Rectal smooth muscle tissue (tissue), 1 donor: ENCODE results near the gene CDC14B.
"Not testable (repeated sequence)": the region's sequence is repeated elsewhere in the genome, so short reads cannot be mapped to it uniquely, and the experiment has no call there.

Source experiments
- H3K27ac ChIP-seq: one replicate; pipeline ENCODE4 v1.7.0; 2013; ENCODE audit warnings: low read depth, low read length, inconsistent platforms
- H3K27me3 ChIP-seq: one replicate; pipeline ENCODE4 v1.7.0; 2013; ENCODE audit warnings: low read length; ENCODE audit not compliant: control insufficient read depth, insufficient read depth
- H3K36me3 ChIP-seq: one replicate; pipeline ENCODE4 v1.7.0; 2013; ENCODE audit warnings: low read length; ENCODE audit not compliant: control insufficient read depth, insufficient read depth
- H3K4me1 ChIP-seq: one replicate; pipeline ENCODE4 v1.7.0; 2013; ENCODE audit warnings: low read length; ENCODE audit not compliant: control insufficient read depth, insufficient read depth
- H3K4me3 ChIP-seq: one replicate; pipeline ENCODE4 v1.7.0; 2013; ENCODE audit warnings: low read length
- H3K9ac ChIP-seq: one replicate; pipeline ENCODE4 v1.7.0; 2013; ENCODE audit warnings: low read length

The CDC14B gene

DNA sequence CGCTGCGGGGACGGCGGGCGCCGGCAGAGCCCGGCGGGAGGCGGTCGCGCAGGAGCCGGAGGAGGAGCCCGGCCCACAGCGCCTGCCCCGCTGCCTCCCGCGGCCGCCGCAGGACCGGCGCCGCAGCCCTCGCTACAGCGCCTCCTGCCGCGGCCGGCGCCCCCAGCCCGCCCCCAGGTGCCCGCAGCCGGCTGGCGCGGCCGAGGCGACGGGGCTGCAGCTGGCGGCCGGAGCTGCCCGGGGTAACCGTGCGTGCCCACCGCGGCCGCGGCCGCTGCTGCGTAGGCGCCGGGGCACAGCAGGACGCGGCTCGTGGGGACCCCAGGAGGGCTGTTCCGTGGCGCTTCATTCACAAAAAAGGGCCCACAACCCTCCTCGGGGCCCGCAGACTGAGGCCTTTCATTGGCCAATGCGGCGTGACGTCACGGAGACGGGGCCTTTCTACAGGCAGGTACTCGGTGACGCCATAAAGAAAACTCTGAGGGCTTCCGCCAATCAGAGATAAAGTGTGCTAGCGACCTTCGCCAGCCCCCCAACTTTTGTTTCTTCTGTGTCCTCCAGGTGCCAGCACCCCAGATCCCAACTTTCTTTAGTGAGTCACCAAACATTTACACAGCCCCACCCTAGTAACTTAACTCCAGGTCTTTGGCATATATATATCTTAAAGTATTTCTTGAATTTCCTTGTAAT is at the start of gene CDC14B:
Gene CDC14B, minus strand, starts transcription at position 353 of the 690 bp plus-strand sequence. CDS start 465 bp downstream, outside the sequence.
- no peaks in the 10 kb centered on the region for H3K36me3 ChIP-seq
- no peak within 1 kb of the TSS for H3K9ac ChIP-seq
- H3K27me3 ChIP-seq, result no peaks in the 10 kb centered on the region
- peak within 1 kb of the TSS; percentile 69 for H3K27ac ChIP-seq
- H3K4me1 ChIP-seq, result no peaks in the 10 kb centered on the region
- H3K4me3 ChIP-seq, result peak within 1 kb of the TSS; percentile 70

DNA sequence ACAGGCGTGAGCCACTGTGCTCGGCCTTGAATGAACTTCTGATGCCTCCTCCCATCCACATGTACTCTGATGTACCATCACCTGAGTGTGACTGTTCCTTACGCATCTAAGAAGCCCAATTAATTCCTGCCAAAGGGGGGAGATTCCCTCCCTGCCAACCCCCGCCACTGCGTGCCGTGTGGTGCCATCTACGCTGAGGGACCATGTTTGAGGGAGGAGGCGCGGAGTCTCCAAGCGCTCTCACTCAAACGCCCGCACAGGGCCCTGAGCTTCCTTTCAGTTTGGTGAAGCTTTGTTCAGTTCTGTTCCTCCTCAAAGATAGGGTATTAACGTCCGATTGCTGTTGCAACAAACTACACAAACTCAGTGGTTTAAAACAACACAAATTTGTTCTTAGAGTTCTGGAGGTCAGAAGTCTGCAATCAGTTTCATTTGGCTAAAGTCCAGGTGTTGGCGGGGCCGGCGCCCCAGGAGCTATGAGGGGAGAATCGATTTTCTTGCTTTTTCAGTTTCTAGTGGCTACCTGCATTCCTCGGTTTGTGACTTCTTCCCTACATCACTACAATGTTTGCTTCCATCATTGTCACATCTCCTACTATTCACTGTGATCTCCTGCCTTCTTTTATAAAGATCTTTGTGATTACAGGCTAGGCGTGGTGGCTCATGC is 49.4 kb upstream of the CDC14B start:
- Histone ChIP-seq H3K27me3 (no peaks in the 10 kb centered on the region), H3K9ac (no peak overlapping the region), H3K4me1 (no peaks in the 10 kb centered on the region), H3K4me3 (no peak overlapping the region), H3K27ac (no peak overlapping the region), H3K36me3 (no peaks in the 10 kb centered on the region)

DNA sequence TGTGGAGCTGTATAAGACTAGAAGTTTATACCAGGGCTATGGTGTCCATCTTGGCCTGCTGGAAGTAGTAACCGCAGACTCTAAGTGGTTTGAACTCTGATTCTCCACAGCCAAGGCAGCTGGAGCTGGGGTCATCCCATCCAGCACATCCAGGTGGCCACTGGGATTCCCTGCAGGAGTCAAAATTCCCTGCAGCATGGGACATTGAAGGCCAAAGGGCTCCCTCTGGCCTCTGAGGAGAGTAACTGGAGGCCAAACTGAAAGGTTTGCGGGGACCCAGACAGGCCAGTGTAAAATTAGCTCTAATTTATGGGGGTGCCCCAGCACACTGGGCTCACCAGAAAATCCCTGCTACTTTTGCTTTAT is 47.7 kb upstream of the CDC14B start:
- H3K9ac ChIP-seq, result no peak overlapping the region
- H3K4me3 ChIP-seq, result no peak overlapping the region
- no peaks in the 10 kb centered on the region for H3K4me1 ChIP-seq
- H3K36me3 ChIP-seq, result no peaks in the 10 kb centered on the region
- H3K27me3 ChIP-seq, result no peaks in the 10 kb centered on the region
- no peak overlapping the region for H3K27ac ChIP-seq

DNA sequence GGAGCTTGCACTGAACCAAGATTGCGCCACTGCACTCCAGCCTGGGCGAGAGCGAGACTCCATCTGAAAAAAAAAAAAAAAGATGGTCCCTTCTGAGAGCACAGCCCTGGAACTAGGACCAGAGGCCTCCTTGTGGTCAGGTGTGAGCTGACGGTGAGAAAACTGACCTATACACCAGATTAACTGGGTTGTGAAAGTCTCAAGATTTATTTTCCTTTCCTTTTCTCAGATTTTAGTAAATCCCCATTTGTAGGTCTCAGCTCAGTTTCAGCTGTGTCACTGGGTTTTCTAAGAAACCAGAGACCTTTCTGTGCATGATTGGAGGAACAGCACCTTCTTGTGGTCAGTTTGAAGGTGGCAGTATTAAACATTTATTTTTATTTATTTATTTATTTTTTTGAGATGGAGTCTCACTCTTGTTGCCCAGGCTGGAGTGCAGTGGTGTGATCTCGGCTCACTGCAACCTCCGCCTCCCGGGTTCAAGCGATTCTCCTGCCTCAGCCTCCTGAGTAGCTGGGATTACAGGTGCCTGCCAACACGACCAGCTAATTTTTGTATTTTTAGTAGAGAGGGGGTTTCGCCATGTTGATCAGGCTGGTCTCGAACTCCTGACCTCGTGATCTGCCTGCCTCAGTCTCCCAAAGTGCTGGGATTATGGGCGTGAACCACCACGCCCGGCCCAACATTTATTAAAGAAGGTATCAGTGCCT is 47.2 kb upstream of the CDC14B start:
- H3K4me1 ChIP-seq, H3K9ac ChIP-seq, H3K36me3 ChIP-seq, H3K4me3 ChIP-seq, H3K27me3 ChIP-seq, H3K27ac ChIP-seq: not testable (repeated sequence)

DNA sequence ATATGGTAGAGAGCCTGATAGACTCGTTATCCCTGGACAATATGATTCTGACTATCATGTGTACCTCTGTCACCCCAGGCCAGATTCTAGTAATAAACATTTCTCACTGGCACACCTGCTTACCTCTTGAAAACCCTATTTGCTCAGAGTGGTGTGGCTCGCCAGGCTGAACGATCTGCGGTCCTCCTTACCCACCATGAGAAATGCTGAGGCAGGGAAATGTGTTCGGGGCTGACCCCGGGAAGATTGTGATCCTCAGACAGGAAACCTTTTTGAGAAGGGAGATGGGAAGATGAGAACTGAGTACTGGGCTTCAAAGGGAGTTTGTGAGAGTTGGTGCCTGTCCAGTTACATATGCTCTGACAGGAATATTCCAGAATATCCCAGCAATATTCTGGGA is 46.1 kb upstream of the CDC14B start:
- H3K9ac ChIP-seq, result no peak overlapping the region
- H3K27ac ChIP-seq, result no peak overlapping the region
- H3K4me3 ChIP-seq, result no peak overlapping the region
- no peaks in the 10 kb centered on the region for H3K4me1 ChIP-seq
- no peaks in the 10 kb centered on the region for H3K36me3 ChIP-seq
- H3K27me3 ChIP-seq, result no peaks in the 10 kb centered on the region

DNA sequence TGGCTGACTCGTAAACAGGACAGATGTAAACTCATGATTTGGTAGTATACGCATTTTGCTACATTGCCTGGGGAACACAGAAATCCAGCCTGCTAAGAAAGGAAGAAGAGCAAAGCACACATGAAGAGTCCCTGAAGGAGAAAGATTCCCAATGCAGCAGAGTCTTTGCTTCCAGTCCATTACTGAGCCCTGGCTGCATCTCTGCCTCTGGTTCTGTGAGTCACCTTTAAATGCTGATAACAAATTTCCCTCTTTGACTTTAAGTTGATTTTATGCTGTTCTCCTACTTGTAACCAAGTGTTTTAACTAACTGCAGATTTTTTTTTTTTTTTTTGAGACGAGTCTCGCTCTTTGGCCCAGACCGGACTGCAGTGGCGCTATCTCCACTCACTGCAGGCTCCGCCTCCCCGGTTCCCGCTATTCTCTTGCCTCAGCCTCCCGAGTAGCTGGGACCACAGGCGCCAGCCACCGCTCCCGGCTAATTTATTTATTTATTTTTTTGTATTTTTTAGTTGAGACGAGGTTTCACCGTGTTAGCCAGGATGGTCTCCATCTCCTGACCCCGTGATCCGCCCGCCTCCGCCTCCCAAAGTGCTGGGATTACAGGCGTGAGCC is 44.0 kb upstream of the CDC14B start:
- Histone ChIP-seq H3K27ac (no peak overlapping the region), H3K4me1 (no peaks in the 10 kb centered on the region), H3K9ac (no peak overlapping the region), H3K27me3 (no peaks in the 10 kb centered on the region), H3K36me3 (no peaks in the 10 kb centered on the region), H3K4me3 (no peak overlapping the region)

DNA sequence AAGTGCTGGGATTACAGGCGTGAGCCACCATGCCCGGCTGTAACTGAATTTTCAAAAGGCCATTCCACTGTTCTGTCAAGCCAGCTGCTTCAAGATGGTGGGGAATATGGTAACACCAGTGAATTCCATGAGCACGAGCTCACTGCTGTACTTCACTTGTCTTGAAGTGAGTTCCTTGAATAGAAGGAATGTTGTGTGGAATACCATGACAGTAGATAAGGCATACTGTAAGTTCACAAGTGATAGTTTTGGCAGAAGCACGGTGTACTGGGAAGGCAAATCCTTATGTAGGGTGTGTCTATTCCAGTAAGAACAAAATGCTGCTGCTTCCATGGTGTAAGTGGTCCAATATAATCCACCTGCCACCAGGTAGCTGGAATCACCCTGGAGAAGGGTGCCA is 42.1 kb upstream of the CDC14B start:
- no peak overlapping the region for H3K27ac ChIP-seq
- no peak overlapping the region for H3K9ac ChIP-seq
- no peaks in the 10 kb centered on the region for H3K4me1 ChIP-seq
- H3K27me3 ChIP-seq, result no peaks in the 10 kb centered on the region
- H3K36me3 ChIP-seq, result no peaks in the 10 kb centered on the region
- no peak overlapping the region for H3K4me3 ChIP-seq

DNA sequence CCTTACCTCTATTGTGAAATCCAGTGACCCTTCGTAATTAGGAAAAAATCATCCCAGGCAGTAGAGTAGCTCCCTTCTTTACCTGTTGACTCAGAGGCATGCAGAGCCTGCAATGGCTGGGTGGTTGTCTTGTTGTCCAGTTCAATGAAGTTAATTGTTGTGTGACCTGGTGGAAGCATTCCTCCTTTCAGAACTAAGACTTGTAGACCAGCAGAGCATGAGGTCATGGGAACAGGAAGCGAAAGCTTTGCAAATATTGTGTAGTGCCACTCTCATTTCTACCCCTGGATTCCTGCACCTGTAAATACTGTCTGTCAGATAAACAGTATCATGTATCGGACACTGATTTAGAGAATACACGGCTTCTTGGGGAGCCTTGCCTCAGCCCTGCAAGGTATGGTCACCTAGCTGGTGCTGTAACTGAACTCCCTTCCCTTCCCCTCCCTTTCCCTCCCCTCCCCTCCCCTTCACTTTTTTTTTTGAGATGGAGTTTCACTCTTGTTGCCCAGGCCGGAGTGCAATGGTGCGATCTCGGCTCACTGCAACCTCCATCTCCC is 41.1 kb upstream of the CDC14B start:
- Histone ChIP-seq H3K4me3 (no peak overlapping the region), H3K27ac (no peak overlapping the region), H3K9ac (no peak overlapping the region), H3K36me3 (no peaks in the 10 kb centered on the region), H3K27me3 (no peaks in the 10 kb centered on the region), H3K4me1 (no peaks in the 10 kb centered on the region)

DNA sequence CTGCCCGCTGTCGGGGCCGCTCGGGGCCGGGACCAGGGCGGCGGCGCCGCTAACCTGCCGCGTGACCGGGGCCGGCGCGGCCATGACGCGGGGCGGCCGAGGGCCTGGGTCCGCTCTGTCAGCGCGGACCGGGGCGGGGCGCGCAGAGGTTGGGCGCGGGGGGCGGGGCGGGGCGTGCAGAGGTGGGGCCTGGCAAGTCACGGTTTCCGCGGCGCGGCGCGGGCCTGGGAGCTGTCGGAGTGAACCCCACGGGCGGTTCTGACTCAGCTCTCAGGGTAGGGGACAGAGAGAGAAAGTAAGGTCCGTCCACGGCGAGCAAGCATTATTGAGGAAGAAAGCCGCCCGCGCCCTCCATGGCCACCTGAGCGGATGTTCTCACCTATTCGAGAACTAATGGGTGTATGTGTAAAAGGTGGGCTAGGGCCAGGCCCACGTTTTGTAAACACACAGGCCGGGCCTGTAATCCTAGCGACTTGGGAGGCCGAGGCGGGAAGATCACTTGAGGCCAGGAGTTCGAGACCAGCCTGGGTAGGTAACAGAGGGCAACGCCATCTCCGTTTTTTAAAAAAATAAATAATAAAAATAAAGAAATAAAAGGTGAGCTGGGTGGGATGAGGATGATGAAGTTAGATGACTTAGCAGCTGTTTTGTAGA is 35.7 kb upstream of the CDC14B start, which contains the start of gene PRXL2C:
Gene PRXL2C, minus strand, starts transcription at position 120 of the 654 bp plus-strand sequence. Its CDS starts 36 bp downstream, at position 84.
- peak within 1 kb of the TSS; percentile 54 for H3K9ac ChIP-seq

DNA sequence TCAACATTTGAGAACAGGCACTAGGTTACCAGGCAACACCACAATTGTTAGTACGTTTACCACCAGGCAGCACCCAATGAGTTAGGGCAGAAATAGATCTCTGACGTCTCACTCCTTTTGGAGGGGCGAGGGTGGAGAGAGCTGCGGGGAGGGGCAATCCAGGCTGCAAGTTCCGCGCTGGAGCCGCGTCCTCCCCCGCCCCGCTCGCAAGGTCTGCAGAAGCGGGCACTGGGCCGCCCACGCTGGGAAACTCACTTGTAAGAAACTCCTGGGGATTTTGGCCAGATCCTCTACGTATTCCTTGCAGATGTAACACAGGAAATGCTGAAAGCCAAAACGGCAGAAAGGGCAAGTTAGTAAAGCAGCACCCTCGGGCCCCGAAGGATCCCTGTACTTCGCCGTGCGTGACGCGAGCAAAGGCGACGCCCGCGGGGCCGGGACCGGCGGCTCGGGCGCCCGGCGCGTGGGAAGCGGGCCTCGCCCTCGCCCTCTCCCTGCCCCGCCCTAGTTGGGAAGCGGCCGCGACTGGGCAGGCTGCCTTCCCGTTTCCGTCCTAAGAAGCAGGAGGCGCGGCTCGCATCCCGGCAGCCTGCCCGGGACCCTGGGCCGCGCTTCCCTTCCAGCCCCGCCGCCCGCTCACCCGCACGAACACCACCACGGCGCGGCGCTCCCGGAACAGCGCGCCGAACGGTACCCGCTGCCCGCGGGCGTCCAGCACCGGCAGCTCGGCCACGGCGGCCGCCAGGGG is 35.0 kb upstream of the CDC14B start:
- Histone ChIP-seq H3K36me3 (no peaks in the 10 kb centered on the region), H3K4me3 (peak overlapping the region; percentile 74), H3K27me3 (no peaks in the 10 kb centered on the region), H3K27ac (peak overlapping the region; percentile 93), H3K9ac (peak overlapping the region; percentile 4), H3K4me1 (no peaks in the 10 kb centered on the region)

More for the DNA sequence above, 35.7 kb upstream of the CDC14B start, which contains the start of gene PRXL2C:
- H3K27ac ChIP-seq, result peak within 1 kb of the TSS; percentile 93
- H3K4me3 ChIP-seq, result peak within 1 kb of the TSS; percentile 74
- H3K27me3 ChIP-seq, result no peaks in the 10 kb centered on the region
- no peaks in the 10 kb centered on the region for H3K4me1 ChIP-seq
- no peaks in the 10 kb centered on the region for H3K36me3 ChIP-seq

DNA sequence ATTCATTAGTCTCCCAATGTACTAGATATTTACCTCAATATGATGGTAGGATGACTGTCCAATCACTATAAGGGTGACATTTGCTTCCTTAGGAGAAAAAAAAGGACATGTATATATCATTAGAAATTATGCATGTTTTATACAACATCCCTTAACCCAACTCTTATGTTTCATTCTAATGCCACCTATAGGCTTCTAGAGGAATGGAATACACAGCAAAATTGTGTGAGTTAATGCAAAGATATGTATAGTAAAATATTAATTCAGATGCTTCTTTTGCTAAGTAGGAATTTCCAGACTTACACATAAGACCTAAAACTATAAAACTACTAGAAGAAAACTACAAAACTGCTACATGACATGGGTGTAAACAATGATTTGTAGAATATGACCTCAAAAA is 32.0 kb upstream of the CDC14B start:
- Histone ChIP-seq H3K36me3 (no peaks in the 10 kb centered on the region), H3K9ac (no peak overlapping the region), H3K4me3 (no peak overlapping the region)

More for the DNA sequence above, 32.0 kb upstream of the CDC14B start:
- Histone ChIP-seq H3K4me1 (no peaks in the 10 kb centered on the region), H3K27me3 (no peaks in the 10 kb centered on the region), H3K27ac (no peak overlapping the region)
